ENCODE results near the gene PTK6.

Gene PTK6

DNA sequence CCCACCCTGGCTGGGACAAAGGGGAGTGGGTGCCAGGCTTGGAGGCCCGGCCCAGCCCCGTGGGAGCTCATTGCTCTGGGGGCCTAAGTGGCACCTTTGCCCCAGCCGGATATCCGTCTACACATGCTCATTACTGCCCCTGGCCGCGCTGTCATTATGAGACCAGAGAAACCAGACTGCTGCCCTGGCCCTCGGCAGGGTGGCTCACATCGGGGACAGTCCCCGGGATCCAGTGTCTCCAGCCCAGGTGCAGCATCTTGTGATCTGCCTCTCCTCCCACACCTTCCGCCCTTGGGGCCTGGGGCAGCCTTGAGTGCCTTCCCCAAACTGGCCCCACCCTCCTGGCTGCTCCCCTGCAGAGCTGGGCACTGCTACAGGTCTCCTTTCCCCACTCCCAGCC lies 5.5 kb upstream of the PTK6 start:
- no peak for DNase-seq

DNA sequence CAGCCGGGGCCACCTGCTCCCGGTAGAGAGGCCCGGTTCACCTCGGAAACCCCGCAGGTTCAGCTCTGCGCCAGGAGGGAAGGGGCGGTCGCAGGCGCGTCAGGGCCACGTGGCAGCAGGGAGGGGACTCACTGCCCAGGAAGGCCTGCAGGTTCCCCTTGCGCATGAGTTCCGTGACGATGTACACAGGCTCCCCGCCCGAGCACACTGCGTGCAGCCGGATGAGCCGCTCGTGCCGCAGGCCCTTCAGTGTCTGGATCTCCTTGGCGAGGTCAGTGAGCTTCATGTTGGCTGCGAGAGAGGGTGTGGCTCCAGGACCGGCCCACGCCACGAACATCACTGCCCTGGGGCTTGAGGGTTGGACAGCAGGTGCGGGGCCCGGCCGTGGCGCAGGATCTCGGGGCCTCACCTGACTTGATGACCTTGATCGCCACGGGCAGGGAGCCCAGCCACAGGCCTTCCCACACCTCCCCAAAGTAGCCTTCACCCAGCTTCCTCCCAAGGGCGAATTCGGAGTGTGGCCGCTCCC lies 4.9 kb upstream of the PTK6 start:
- DNase-seq = no peak

DNA sequence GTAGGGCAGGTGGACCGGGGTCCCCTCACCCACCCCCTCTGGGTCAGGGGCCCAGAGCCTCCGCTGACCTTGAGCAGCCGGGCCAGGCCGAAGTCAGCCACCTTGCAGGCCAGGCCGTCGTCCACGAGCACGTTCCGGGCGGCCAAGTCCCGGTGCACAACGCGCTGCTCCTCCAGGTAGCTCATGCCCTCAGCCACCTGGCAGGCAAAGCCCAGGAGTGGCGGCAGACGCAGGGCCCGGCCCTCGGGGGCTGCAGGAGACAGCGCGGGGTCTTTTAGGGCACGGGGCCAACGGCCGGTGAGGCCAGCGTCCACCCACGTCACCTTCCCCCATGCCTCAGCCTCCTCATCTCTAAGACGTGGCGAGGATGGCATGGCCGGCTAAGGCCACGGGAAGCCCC lies 4.2 kb upstream of the PTK6 start:
- no peak for DNase-seq

DNA sequence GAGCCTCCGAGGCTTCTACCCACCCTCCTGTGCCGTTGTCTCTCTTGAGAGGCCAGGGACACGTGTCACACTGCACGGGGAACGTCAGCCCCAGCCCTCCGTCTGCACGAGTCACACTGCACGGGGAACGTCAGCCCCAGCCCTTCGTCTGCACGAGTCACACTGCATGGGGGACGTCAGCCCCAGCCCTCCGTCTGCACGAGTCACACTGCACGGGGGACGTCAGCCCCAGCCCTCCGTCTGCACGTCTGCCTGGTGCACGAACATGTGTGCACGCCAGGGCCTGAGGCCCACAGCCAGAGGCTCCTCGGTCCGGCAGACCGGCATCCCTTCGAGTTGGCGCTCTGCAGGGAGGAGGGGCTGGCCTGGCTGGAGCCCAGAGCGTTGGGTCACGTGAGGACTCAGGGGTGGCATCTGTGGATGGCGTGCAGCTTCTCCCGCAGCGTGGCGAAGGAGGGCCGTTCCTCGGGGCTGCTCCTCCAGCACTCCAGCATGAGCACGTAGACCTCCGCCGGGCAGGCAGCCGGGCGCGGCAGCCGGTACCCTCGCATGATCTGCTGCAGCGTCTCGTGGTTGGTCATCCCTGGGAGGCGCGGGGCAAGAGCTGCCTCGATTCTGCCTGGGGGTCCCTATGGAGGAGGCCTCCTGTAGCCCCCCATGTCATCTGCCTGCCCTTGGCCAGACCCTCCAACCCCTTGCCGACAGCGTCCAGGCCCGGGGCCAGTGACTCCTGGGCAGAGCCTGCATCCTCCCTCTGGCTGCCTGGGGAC lies 3.4 kb upstream of the PTK6 start:
- no peak for DNase-seq

DNA sequence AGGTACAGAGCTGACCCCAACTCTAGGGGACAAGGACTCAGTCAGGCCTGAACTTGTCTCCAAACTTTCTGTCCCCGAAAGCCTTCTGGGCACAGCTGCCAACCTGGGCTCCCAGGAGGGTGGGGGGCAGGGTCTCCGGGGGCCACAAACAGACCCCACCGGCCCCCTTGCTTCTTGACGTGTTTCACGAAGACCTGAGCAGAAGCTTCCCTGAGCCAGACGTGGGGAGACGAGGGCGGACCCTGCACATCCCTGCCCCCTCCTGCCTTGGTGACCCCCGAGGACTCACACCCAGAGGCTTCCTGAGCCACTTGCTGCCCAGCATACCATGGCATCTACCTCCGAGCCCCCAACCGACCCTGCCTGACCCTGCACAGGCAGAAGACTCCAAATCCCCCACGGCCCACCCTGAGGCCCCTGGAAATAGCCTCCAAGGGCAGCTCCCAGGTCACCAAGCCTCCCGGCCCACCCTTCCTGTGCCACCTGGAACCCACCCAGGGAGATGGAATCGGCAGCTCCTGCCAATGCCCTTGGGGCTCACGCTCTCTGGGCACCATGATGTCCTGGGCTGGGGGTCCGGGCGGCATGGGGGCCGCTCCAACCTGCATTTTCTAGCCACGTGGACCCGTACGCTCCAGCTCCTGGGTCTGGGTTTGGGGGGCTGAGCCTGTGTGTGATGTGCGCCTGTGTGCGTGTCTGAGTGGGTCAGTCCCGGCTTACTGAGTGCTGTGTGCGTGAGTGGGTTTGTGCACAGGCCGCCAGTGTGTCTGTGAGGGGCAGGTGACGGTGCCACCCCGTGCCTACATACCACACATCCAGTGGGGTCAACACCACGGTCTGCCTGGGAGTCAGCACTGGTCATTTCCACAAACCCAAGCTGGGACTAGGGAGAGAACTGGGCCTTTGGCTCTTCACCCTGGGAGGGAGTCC lies 2.5 kb upstream of the PTK6 start:
- no peak for DNase-seq

DNA sequence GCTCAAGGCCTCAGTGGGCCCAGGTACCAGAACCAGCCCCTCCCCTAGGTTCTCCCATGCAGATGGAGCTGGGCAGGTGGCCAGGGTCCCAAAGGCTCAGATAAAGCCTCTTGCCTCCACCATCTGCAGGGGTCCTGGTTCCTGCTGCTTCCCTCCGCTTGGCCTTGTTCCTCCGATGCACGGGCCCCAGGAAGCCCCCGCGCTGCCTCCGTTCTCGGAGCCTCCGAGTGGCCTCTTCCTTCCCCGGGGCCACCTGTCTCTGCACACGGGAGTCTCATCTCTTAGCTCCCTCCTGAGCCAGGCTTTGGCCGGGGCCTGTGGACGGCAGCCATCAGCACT lies 1.9 kb upstream of the PTK6 start:
- DNase-seq = no peak

DNA sequence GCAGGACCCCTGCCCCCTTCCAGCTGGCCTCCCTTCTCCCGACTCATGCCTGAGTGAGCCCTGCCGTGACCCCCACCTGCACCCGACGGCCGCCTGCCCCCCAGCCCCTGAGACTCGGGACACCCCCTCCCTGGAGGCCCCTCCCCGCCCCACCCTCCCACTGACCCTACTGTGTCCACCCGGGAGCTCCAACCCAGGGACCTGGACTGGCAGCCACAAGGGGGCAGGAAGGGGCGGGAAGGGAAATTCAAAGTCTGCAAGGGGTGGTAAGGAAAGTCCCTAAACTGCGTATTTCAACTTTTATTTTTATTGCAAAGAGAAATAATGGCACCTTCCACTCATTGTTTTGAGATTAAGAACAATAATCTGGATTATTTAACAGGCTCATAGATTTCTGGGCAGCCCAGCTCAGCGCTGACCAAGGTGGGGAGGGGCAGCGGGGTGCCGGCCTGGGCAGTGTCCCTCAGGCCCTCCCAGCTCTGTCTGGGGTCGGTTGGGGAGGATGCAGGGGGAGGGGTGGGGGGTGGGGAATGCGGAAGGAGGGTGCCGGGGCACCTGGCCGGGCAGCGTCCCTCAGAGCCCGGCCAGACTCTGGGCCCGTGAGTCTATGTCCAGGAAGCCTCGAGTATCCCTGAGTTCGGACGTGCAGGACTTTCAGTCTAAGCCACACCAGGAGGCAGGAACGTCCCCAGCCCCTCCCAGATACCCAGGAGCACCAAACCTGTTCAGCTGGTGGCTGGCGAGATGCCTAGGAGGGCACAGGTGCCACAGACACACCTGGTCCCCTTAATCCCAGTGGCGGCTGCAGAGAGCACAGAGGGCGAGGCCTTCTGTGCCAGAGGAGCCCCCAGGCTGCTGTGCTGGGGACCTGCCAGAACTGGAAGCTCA lies 1.3 kb upstream of the PTK6 start:
- DNase-seq = peak; percentile 37

DNA sequence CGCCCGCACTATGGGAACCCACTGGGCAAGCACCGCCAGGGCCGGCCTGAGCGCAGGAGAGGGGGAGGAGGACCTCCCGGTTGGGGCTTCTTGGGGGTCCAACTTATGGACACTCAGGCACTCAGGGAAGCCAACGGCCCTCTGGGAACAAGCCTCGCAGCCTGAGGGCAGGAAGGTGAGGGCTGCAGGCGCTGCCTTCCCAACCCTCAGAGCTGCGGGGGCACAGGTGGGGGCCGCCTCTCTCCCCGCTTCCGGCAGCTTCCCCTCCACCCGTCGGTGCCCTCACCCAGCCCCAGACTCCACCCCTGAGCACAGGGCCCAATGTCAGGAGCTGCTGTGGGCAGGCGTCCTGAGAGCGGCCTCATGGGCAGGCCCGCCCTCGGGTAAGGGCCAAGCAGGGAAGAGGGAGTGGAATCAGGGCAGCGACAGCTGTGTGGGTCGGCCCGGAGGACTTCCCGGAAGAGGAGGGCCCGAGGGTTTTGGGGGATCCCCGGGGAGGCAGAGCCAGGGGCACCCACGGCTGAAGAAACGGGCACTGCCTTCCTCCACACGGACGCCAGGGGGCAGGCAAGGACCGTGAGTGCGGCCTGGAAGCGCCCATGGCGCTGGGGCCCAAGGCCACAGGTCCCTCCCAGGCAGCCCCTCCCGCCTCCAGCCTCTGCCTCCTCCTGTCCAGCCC lies 488 bp upstream of the PTK6 start:
- peak; percentile 88 for DNase-seq

DNA sequence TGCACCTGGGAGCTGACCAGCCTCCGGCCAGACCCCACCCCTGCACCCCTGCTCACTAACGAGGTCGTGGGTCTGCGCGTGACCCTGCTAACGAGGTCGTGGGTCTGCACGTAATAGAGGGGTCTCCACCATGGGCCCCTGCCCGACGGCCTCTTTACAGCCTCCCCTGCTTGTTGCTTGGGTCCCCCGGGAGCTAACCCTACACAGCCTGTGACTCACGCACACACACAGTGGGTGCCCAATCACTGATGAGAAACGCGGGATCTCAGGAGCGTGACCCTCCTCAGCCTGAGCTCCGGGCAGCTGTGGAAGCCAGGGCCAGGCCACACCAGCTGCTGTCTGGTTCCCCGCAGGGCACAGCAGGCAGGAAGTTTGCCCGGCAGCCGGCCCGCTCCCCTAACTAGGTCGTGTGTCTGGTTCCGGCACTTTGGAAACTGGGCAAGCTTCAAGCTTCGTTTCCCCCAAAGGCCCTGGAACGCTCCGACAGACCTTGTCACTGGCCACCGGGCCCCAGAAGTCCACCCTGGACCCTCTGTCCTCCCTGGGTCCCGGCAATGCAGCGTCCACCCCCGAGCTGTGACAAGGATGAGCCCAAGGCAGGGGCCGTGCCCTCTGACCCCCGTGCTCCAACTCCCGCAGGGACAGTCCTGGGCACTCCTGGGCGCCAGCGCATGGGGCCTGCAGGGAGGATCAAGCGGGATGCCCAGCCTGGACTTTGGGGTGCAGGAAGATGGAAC lies 767 bp downstream of the PTK6 start:
- DNase-seq = no peak

DNA sequence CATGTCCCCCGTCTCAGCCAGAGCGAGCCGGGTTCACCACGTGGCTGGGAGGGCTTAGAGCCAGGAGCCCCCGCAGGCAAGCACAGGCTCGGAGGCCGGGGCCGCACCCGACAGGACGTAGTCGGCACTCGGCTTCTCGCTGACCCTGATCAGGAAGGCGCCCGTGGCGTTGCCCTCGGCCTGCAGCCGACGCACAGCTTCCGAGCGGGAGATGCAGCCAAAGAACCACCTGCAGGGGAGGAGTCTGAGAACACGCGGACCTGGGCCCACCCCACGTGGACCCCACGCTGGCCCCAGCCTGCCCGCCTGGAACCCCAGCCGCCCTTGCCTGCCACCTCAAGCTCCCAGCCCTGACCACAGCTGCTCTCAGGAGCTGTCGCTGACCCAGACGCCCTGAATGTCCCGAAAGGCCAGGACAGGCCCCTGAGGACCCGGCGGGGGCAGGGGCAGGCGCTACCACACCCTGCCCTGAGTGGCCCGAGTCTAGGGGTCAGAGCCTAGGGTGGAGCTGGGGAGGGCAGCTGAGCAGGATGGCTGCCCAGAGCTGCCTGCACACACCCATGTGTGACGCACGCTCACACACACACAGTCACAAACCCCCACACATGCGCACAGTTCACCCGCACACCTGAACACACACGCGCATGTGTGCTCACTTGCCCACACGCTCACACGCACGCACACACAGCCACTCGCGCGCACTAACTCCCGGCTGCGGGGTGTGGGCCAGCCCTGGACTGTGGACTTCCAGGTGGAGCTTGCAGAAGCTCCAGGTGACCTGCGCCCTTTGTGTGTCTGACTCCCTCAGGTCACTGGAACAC lies 2.1 kb downstream of the PTK6 start:
- DNase-seq = no peak

DNA sequence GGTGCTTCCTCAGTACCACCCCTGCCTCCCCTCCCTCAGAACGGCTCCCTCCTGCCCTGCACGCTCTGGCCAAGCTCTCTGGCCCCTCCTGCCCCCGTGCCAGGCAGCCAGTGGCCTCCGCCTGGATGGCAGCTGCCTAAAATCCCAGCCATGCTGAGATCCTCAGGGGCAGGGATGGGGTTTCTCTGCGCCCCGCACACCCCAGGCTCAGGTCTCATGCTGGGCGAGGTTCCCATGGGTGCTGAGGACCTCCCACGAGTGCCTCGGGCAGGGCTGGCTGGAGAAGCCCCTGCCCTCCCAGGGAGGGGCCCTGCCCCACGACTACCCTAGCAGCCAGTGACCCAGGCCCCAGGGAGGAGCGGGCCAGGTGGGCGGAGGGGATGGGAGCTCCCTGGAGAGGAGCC lies 2.7 kb downstream of the PTK6 start:
- no peak for DNase-seq

DNA sequence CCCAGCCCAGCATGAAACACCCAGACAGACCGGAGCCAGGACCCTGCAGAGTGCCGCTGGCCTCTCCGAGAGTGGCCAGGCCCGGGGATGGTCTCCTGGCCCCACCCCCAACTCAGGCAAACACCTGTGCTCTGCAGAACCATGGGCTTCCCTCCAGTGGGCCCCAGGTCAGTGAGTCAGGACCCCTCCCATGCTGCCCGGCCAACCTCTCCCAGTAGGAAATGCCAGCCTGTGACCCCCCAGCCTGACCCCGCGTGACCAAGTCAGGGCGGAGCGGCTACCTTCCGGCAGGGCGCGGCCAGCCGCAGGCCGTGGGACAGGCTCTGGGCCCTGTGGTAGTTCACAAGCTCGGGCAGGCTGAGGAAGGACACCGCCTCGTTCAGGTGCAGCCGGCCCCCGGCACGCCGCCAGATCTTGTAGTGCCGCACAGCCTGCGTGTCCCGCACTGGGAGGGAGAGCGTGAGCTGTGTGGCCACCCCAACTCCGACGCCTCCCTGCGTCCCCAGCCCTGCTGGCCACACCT lies 3.2 kb downstream of the PTK6 start:
- DNase-seq = no peak

DNA sequence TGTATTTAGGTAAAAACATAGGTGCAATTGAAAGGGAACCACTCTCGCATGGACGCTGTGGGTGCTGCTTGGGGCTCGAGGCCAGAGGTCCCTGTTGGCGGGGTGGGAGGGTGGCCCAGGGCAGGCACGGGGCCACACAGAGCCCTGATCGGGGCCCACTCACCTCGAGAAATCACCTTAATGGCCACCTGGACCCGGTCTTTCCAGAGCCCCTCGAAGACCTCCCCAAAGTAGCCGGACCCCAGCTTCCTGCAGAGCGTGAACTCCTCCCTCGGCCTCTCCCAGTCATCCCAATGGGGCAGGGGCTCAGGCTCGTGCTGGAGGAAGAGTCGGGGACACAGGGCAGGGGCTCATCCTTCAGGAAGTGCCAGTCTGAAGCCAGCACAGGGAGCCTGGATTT lies 3.8 kb downstream of the PTK6 start:
- no peak for DNase-seq

DNA sequence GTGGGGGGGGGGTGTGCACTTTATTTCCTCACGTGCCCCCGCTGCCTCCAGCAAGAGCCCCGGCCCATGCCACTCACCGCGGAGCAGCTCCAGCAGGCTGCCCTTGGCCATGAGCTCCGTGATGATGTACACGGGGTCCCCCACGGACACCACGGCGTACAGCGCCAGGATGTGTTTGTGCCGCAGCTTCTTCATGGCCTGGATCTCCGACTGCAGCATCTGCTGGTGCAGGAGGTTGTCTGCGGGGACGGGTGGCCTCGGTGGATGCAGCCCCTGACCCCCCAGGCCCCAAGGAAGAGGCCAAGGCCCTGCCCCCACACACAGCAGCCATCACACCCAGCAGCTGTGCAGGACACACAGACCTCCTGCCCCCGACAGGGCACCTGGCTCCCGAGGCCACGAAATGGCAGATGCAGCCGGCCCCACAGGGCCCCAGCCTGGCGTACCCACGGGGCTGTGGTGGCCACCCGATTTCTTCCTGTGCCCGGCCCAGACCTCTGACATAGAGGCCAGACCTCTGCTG lies 4.7 kb downstream of the PTK6 start:
- DNase-seq = no peak

DNA sequence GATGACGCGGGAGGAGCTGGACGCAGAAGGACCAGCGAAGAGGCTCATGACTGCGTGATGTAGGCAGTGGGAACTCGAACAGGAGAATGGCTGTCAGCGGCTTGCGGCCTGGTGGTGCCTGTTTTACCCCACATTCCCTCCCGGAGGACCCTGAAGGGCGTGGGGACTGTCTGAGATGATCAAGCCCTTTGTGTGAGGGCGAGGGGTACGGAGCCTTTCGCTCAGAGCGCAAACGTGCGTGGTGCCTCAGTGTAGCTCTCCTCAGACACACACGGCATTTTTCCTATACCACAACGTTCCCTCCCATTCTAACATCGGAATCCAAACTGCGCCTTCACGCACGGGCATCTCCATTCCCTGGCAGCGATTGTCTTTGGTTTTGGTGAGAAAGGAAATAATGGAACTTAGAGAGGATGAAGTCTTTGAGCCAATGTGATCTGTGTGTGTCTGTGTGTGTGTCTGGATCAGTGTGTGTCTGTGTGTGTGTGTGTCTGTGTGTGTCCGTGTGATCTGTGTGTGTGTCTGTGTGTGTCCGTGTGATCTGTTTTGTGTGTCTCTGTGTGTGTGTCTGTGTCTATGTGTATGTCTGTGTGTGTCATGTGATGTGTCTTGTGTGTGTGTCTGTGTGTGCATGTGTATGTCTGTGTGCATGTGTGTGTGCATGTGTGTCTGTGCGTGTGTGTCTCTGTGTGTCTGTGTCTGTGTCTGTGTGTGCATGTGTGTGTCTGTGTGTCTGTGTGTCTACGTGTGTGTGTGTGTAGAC lies 5.3 kb downstream of the PTK6 start:
- no peak for DNase-seq

DNA sequence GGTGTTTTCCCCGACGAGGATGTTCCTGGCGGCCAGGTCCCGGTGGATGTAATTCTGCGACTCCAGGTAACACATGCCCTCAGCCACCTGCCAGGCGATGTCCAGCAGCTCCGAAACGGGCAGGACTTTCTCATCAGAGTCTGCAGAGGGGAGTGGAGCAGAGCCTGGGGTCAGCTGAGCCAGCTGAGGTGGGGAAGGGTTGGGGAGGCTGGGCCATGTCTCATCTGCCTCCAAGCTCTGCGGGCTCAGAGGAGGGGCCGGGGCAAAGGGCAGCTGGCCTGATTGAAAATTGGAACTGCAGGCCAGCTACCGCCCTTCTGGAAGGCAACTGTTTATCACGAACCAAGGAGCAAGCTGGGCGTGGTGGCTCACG lies 6.4 kb downstream of the PTK6 start:
- no peak for DNase-seq

DNA sequence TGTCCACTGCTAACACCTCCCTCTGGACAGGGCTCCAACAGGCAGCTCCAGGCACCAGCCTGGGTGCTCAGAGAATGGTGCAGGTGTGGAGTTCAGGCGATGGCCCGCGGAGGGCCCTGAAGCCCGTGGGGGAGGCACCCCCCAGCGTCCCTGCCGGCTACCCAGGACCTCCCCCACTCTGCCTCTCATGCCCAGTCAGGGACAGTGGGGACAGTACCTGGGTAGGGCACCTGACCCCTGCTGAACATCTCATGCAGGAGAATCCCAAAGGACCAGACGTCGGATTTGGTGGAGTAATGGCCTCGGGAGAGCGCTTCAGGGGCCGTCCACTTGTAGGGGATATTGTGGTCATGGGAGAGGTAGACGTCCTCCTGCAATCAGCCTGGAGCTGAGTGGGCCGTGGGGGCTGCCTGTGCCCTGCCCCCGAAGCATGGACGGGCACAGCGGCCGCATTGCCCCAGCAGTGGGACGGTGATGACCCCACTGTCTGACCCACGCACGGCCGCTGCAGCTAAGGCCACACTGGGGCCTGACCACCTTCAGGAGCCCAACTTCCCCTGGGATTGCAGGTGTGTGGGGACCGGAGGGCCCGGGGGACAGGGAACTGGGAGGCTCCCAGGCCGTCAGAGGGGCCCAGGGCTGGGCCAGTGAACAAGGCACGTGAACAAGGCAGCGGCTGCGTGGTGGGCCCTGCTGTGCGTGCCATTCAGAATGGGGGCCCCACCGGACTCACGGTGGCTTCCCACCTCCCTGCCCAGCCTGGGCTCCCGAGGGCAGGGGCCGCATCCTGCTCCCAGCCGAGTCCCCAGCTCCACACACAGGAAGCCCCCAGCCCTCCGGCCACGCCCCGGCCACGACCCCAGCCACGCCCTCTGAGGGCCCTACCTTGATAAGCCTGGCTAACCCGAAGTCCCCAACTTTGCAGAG lies 7.1 kb downstream of the PTK6 start:
- no peak for DNase-seq

DNA sequence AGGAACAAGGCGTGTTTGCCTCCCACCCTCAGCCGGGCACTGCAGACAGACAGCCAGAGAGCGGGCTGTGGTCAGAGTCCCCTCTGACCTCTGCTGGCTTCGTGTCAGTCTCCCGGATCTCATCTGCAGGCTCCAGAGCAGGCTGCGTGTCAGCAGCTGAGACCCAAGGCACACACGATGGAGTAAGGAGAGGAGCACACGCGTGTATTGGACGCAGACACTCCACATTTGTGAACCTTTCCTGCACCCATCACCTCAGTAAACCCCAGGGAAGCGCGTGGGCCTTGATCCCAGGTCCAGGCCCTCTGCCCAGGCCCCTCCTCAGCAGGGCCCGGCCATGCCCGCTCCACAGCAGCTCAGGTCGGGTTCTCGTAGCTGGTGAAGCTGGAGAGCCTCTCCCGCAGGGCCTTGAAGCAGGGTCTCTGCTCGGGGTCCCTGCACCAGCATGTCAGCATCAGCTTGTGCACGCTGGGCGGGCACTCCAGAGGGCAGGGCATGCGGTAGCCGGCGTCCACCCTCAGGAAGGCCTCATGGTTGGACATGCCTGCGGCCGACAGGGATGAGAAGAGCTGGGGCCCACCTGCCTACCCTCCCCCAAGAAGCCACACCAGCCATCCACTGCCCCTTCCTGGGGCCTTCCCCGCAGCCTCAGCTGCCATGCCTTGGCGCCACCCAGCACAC lies 7.9 kb downstream of the PTK6 start:
- DNase-seq = no peak

All from effector CD4-positive, alpha-beta T cell (primary cell).